NCI-H226 (cell line): Measurements from ENCODE around the gene REELD1.
A peak's percentile ranks its signal among the peaks of the same experiment; 100 is the strongest.

ENCODE experiments used
- DNase-seq: peaks from one replicate; pipeline ENCODE4 v3.0.0-alpha.2; 2015

Gene REELD1

GRCh38 chr4:146214238-146214637 is at the start of gene REELD1:
Gene REELD1 (plus strand): TSS chr4:146214538. CDS start chr4:146216953, 2,415 bp downstream.
- DNase-seq = no peak

GRCh38 chr4:146165221-146165620 is 49.1 kb upstream of the REELD1 start:
- no peak for DNase-seq

DNA sequence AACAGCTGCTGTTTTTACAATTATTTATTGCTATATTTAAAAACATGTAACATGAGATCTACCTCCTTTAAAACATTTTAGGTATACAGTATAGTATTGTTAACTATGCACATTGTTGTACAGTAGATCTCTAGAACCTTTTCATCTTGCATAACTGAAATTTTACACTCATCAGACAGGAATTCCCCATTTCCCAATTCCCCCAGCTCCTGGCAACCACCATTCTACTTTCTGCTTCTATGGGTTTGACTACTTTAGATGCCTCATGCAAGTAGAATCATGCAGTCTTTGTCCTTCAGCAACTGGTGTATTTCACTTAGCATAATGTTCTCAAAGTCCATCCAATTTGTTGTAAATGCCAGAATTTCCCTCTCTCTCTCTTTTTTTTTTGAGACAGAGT is 48.5 kb upstream of the REELD1 start:
- DNase-seq = peak; percentile 80

DNA sequence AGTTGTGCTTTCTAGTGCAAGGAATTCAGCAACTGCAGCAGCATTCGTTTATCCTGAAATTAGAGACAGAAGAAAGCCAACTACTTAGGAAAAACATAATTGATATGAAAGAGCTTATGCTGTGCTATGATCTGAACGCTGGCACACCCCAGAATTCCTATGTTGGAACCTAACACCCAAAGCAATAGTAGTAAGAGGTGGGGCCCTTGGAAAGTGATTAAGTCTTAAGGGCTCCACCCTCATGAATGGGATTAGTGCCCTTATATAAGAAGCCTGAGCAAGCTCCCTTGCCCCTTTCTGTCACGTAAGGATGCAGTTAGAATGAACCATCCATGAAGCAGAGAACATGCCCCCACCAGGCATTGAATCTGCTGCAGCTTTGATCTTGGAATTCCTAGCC is 44.2 kb upstream of the REELD1 start:
- no peak for DNase-seq

DNA sequence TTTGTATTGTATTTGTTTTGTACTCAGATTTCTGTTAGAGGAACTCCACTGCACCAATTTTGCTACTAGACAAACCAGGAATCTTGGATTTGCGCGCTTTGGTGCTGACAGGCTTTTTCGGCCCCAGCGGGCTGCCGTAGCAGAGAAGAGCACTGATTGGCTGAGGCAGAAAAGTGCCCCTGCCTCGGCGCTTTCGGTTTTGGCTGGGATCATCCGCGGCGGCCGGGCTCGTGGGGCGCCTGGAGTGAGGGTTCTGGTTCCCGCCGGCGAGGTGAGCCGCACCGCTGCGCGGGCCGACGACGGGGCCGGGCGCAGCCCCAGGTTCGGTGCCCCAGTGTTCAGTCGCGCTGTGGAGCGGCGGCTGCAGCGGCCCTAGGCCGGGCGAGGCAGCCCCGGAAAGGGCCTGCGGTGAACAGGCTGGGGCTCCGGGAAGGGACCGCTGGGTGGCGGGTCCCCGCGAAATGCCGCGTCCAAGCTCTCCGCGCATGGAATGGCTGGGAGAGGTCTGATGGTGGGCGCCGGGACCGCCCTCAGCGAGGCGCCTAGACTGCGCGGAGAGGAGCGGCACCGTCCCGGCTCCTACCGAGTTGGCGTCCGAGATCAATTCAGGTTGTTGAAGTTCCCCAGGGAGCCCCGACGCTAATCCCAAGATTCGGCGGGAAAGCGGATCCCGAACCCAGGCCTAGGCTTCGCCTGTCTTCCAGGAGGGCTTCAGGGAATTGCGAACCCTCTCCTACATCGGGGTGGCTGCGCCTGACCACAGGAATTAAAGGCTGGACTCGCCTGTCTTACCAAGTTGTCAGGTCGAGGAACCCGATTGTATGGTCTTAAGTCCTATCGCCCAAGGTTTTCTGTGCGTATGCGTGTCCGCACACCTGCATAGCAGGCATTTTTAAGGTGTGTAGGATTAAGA is 38.5 kb upstream of the REELD1 start, which contains the start of gene LSM6:
TSS of gene LSM6 (plus strand) at position 178 of the 913 bp plus-strand sequence. CDS start 7,204 bp downstream, outside the sequence.
- peak; percentile 79 for DNase-seq

DNA sequence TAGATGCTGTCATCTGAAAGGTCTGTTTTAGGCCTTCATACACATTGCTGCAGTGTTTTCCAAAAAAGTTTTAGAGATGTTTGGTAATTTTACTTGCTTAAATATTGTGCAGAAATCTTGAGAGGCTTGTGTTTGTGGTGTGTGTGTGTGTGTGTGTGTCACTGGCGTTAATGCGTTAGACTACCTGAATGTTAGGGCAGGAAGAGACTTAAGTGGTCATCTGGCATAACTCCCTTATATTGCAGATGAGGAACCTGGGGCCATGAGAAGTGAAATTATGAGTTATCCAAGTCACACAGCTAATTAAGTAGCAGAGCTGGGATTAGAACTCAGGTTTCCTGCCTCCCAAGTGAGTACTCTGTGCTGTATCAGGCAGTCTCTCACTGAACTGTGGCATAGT is 37.4 kb upstream of the REELD1 start:
- DNase-seq = no peak

- DNase-seq = peak; percentile 5
These were observed 36.2 kb upstream of the REELD1 start for GRCh38 chr4:146178126-146178525.

- DNase-seq = no peak
These were observed 34.5 kb upstream of the REELD1 start for GRCh38 chr4:146179784-146180370.

- no peak for DNase-seq
These were observed 31.9 kb upstream of the REELD1 start for GRCh38 chr4:146182443-146182842.

- DNase-seq = no peak
These were observed 31.1 kb upstream of the REELD1 start for GRCh38 chr4:146183209-146183608.

GRCh38 chr4:146186041-146186440 is 28.3 kb upstream of the REELD1 start:
- no peak for DNase-seq

DNA sequence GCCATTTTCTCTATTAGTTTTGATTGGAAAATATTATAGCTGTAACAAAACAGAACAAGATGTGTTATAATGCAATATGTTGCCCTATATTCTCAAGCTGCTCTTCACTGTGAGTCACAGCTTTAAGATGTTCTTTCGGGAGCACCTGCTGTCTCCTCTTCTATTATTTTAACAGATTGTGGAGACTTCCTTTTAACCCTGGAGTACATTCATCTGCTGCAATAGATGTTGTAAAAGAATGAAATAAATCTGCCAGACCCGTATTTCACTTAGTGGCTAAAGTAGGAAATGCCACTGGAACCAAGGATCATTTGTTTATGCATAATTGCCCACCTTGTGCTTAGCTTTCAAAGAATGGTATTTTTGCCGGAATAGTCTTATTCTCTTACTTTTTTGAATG is 27.7 kb upstream of the REELD1 start:
- no peak for DNase-seq

DNA sequence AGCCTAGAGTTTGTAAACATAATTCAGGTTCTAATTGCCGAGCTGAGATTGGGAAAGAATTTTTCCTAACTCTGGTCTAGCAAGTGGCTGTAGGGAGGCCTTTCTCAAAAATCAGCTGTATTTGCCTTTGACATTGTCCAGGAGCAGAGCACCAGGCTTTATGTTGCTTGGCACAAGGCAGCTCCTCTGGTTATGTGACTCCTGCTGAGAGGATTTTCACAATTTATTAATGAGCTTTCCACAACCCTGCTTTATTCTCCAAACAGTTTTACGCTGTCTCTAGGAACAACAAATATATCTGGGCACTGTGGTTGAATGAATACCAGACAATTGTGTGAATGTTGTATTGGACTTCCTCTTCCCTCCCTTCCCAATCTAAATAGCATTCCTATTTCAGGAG is 23.9 kb upstream of the REELD1 start:
- DNase-seq = no peak

- DNase-seq = no peak
These were observed 22.4 kb upstream of the REELD1 start for GRCh38 chr4:146191766-146192458.

GRCh38 chr4:146193628-146194027 is 20.7 kb upstream of the REELD1 start:
- DNase-seq = no peak

- DNase-seq = no peak
These were observed 20.1 kb upstream of the REELD1 start for GRCh38 chr4:146194212-146194611.

DNA sequence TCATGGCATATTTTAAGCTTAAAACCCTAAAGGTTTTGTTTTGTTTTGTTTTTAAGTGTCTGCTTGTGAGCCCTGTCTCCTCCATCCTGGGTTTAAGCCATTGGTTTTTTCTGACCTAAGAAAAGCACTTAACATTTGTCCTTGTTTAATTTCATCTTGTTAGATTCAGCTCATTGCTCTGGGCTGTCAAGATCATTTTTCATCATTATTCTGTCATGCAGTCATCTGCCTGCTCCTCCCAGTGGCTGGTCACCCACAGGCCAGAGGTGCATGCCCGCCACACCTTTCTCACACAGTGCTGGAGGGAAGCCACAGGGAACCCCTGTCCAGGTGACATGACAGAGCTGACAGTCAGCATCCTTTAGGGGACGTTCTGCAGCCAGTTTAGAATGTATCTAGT is 11.7 kb upstream of the REELD1 start:
- DNase-seq = no peak

DNA sequence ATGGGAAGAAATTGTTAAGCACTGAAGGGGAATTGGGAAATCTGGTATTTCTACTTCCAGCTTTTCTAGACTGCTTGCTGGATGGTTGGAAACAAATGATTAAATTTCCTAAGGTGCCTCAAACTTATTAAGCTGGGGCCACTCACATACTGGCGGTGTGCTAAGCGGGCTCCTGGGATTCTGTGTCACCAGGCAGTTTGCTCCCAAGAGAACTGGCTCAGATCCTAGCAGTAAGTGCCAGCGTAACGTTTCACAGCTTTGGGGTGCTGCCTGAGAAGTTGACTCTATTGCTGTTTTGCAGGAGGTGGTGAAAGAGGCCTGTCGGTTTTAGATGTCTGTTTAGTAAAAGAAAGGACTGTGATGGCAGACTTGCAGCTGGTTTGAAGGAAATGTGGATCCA is 6.9 kb upstream of the REELD1 start:
- DNase-seq = no peak

DNA sequence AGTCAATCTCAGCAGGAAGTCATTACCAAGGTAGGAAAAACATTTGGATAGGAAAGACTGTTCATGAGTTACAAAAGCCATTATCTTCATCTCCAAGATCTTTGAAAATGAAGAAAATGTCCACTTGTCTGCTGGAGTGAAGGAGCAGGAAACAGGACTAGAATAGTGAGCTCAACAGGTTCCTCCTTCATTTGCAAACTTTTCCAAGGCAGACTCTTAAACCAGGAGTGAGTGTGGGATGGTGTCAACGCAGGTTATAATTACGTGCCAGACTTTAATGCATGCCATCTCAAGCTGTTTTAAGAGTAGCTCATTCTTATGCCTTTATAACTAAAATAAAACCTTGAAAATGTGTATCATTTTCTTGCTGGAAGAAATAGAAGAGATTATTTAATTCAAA is 3.4 kb upstream of the REELD1 start:
- DNase-seq = no peak

GRCh38 chr4:146211440-146211839 is 2.9 kb upstream of the REELD1 start:
- DNase-seq = no peak

DNA sequence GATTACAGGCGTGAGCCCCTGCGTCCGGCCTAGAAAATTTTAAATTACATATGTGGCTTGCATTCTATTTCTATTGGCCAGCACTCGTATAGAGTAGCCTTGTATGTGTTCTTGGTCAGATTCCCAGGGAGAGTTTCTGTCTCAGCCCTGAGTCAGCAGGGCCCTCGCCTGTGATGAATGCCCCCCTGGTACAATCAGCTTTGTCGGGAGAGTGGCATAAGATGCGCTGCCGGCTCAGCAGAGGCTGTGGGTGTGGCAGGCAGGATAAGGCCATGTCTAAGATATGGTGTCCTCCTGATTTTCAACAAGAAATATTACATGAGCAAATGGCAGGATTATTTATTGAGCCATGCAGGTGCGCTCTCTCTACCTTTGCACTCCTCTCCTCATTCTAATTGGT is 1.6 kb upstream of the REELD1 start:
- no peak for DNase-seq

DNA sequence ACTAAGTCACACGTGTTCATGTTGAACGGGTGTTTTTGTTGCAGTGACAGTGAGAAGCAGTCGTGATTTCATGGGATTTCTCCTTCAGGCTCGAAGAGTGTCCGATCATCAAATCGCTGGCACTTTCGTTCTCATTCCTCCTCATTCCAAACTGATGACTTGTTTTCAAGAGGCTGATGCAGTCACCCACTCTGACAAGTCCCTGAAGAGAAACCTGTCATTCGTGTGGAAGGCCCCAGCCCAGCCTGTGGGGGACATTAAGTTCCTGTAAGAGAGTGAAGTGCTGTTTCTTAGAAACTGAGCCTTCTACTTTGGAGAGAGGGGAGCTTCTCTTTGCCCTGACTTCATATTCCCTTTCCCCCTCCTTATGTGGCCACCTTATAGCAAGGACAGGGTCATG is 8.0 kb downstream of the REELD1 start:
- DNase-seq = no peak

- no peak for DNase-seq
These were observed 10.1 kb downstream of the REELD1 start for GRCh38 chr4:146224326-146224966.
